Nephron (organoid): ENCODE data around the gene SLX9.

Experiments used
- H3K27ac Mint-ChIP-seq, 3 experiments: 2 replicates each; pipeline ENCODE4 v1.8.0; 2020; ENCODE audit warnings: mixed read lengths in 3 of 3, mild to moderate bottlenecking in 2 of 3, moderate library complexity in 1 of 3
- H3K27me3 Mint-ChIP-seq: 2 replicates; pipeline ENCODE4 v1.8.0; 2021; ENCODE audit warnings: low read depth, mild to moderate bottlenecking, moderate library complexity, mixed read lengths
- H3K36me3 Mint-ChIP-seq: 2 replicates; pipeline ENCODE4 v1.8.0; 2020; ENCODE audit warnings: low read depth, mixed read lengths
- H3K4me1 Mint-ChIP-seq: 2 replicates; pipeline ENCODE4 v1.8.0; 2020; ENCODE audit warnings: mixed read lengths
- H3K4me3 Mint-ChIP-seq, 3 experiments: 2 replicates each; pipeline ENCODE4 v1.8.0; 2020; ENCODE audit warnings: mild to moderate bottlenecking in 3 of 3, mixed read lengths in 3 of 3, moderate library complexity in 2 of 3
- H3K9me3 Mint-ChIP-seq: 2 replicates; pipeline ENCODE4 v1.8.0; 2020; ENCODE audit warnings: mixed read lengths
- CTCF ChIP-seq, 3 experiments: fragments of 200-600 bp; sonication (generic); IDR thresholded peaks; one replicate each; pipeline ENCODE4 v1.5.0; 2021; ENCODE audit warnings: antibody characterized with exemption in 3 of 3; ENCODE audit not compliant: unreplicated experiment in 3 of 3

Gene SLX9

GRCh38 chr21:44995343-44995941, 55.6 kb downstream of the SLX9 start:
- Mint-ChIP-seq H3K36me3 (no peaks in the 10 kb centered on the region), H3K4me1 (peaks cover 7% of the 10 kb centered on the region), H3K27me3 (peaks cover 6% of the 10 kb centered on the region), H3K9me3 (no peaks in the 10 kb centered on the region), H3K4me3 (no peak overlapping the region), H3K27ac (no peak overlapping the region)
- no peak for TF ChIP-seq CTCF (IDR thresholded peaks at IDR 0.05; ENCODE audit: unreplicated experiment in 3 of 3)

GRCh38 chr21:44996096-44996495, 56.3 kb downstream of the SLX9 start:
- no peak overlapping the region for H3K27ac Mint-ChIP-seq
- TF ChIP-seq CTCF (IDR thresholded peaks at IDR 0.05; ENCODE audit: unreplicated experiment in 3 of 3) = no peak
- no peak overlapping the region for H3K4me3 Mint-ChIP-seq
- peaks cover 7% of the 10 kb centered on the region for H3K4me1 Mint-ChIP-seq
- peaks cover 9% of the 10 kb centered on the region for H3K27me3 Mint-ChIP-seq
- H3K36me3 Mint-ChIP-seq = no peaks in the 10 kb centered on the region
- H3K9me3 Mint-ChIP-seq = no peaks in the 10 kb centered on the region

DNA sequence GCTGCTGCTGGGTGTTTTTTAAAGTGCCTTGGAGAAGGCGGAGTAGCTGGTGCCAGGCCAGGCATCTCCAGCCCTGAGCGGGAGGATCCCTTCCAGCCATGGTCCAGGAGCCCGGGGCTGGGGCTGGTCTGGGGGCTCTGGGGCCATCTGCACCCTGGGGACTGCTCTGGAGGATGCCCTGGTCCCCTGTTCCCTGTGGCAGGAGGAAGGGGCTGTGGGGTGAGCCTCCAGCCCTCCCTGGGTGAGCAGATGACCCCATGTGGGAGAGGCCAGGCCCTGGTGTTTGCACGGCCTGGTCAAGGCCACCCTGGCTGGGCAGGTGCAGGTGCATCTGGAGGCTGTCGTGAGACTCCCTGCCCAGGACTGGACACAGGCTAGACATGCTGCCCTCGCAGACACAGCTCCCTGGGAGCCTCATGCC, 56.7 kb downstream of the SLX9 start:
- Mint-ChIP-seq H3K36me3 (no peaks in the 10 kb centered on the region), H3K27ac (no peak overlapping the region), H3K27me3 (peaks cover 9% of the 10 kb centered on the region), H3K4me3 (no peak overlapping the region), H3K9me3 (no peaks in the 10 kb centered on the region), H3K4me1 (peaks cover 7% of the 10 kb centered on the region)
- TF ChIP-seq CTCF (IDR thresholded peaks at IDR 0.05; ENCODE audit: unreplicated experiment in 3 of 3) = no peak

- Mint-ChIP-seq H3K4me3 (no peak overlapping the region), H3K4me1 (peaks cover 7% of the 10 kb centered on the region), H3K9me3 (no peaks in the 10 kb centered on the region), H3K27me3 (peaks cover 9% of the 10 kb centered on the region), H3K36me3 (no peaks in the 10 kb centered on the region), H3K27ac (no peak overlapping the region)
- no peak for TF ChIP-seq CTCF (IDR thresholded peaks at IDR 0.05; ENCODE audit: unreplicated experiment in 3 of 3)
These were observed 57.4 kb downstream of the SLX9 start for GRCh38 chr21:44996983-44997936.

DNA sequence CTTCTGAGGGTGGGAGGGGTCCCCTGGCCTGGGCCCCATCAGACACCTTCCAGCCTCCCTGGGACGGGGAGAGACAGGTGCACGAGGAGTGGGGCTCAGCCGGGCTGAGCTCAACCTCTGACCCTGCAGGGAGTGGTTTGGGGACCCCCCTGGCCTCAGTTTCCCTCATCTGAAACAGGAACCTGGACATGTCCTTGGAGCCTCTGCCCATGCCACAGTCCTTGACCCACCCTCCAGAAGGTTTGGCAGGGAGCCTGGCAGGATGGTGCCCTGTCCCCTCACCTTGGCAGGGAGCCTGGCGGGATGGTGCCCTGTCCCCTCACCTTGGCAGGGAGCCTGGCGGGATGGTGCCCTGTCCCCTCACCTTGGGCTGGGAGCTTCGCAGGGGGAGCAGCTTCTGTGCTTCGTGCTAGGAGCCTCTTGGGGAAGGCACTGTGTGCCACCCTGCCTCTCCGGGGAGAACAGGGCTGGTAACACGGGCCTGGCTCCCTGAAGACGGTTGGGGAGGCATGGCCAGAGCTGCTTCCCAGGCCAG, 58.3 kb downstream of the SLX9 start:
- no peak overlapping the region for H3K27ac Mint-ChIP-seq
- no peak overlapping the region for H3K4me3 Mint-ChIP-seq
- peaks cover 7% of the 10 kb centered on the region for H3K4me1 Mint-ChIP-seq
- H3K9me3 Mint-ChIP-seq = no peaks in the 10 kb centered on the region
- TF ChIP-seq CTCF (IDR thresholded peaks at IDR 0.05; ENCODE audit: unreplicated experiment in 3 of 3) = no peak
- peaks cover 9% of the 10 kb centered on the region for H3K27me3 Mint-ChIP-seq
- no peaks in the 10 kb centered on the region for H3K36me3 Mint-ChIP-seq
